ENCODE results near the gene SRR. TPM values are rescaled to one million over a fixed set of nuclear protein-coding genes. Genes with fewer than 3 reads are reported as not detected.
"Not testable (repeated sequence)": the region's sequence is repeated elsewhere in the genome, so short reads cannot be mapped to it uniquely, and the experiment has no call there.

SRR gene
- polyA plus RNA-seq (ENCODE audit: insufficient read length) = 18.3 TPM

- DNase-seq = peak; percentile 92
Measured at GRCh38 chr17:2303204-2304188, at the start of gene SRR, which contains the start of gene SMG6. Gene SRR, plus strand, starts transcription at chr17:2303950. Its CDS starts 11,611 bp downstream, at chr17:2315561. Gene SMG6, minus strand, starts transcription at chr17:2303785. Its CDS starts 65 bp downstream, at chr17:2303720.

GRCh38 chr17:2258830-2259229, 44.9 kb upstream of the SRR start:
- DNase-seq = not testable (repeated sequence)

- no peak for DNase-seq
Measured at GRCh38 chr17:2259769-2260536, 43.8 kb upstream of the SRR start.

GRCh38 chr17:2262135-2262587, 41.6 kb upstream of the SRR start:
- no peak for DNase-seq

GRCh38 chr17:2263183-2264066, 40.3 kb upstream of the SRR start:
- no peak for DNase-seq

- no peak for DNase-seq
Measured at GRCh38 chr17:2264067-2264860, 39.5 kb upstream of the SRR start.

GRCh38 chr17:2265166-2265565, 38.6 kb upstream of the SRR start:
- not testable (repeated sequence) for DNase-seq

- no peak for DNase-seq
Measured at GRCh38 chr17:2266045-2266864, 37.5 kb upstream of the SRR start.

GRCh38 chr17:2266865-2267228, 36.9 kb upstream of the SRR start:
- DNase-seq = no peak

- DNase-seq = no peak
Measured at GRCh38 chr17:2267354-2267753, 36.4 kb upstream of the SRR start.

GRCh38 chr17:2271985-2272702, 31.6 kb upstream of the SRR start:
- DNase-seq = no peak

- no peak for DNase-seq
Measured at GRCh38 chr17:2274414-2274813, 29.3 kb upstream of the SRR start.

GRCh38 chr17:2275722-2276121, 28.0 kb upstream of the SRR start:
- DNase-seq = no peak

- no peak for DNase-seq
Measured at GRCh38 chr17:2277429-2278170, 26.1 kb upstream of the SRR start.

GRCh38 chr17:2279707-2280106, 24.0 kb upstream of the SRR start:
- no peak for DNase-seq

- DNase-seq = peak; percentile 58
Measured at GRCh38 chr17:2282297-2282873, 21.4 kb upstream of the SRR start.

- DNase-seq = no peak
Measured at GRCh38 chr17:2283302-2283701, 20.4 kb upstream of the SRR start.

GRCh38 chr17:2289878-2290478, 13.8 kb upstream of the SRR start:
- no peak for DNase-seq

Measured in hindlimb muscle (tissue), 1 donor.